Karpas-422 (cell line): ENCODE measurements around the gene TCEA2. TPM values are rescaled to one million over a fixed set of nuclear protein-coding genes. Genes with fewer than 3 reads are reported as not detected.
A peak's percentile ranks its signal among the peaks of the same experiment; 100 is the strongest.

Experiments
- DNase-seq: peaks from one replicate; pipeline ENCODE4 v3.0.0-alpha.2; 2015
- H2AFZ ChIP-seq: fragments of 200-600 bp; sonication (generic); 2 replicates; pipeline ENCODE4 v1.6.1; 2014; ENCODE audit warnings: antibody characterized with exemption, low read length, mixed read lengths
- H3K27ac ChIP-seq: fragments of 200-600 bp; sonication (generic); 2 replicates; pipeline ENCODE4 v1.5.1; 2014; ENCODE audit warnings: mild to moderate bottlenecking, low read length, moderate library complexity
- H3K27me3 ChIP-seq: fragments of 200-600 bp; sonication (generic); 2 replicates; pipeline ENCODE4 v1.6.1; 2014; ENCODE audit warnings: low read length, mixed read lengths
- H3K36me3 ChIP-seq: fragments of 200-600 bp; sonication (generic); 2 replicates; pipeline ENCODE4 v1.6.1; 2014; ENCODE audit warnings: low read length, mixed read lengths; ENCODE audit not compliant: insufficient read depth
- H3K4me1 ChIP-seq: fragments of 200-600 bp; sonication (generic); 2 replicates; pipeline ENCODE4 v1.6.1; 2014; ENCODE audit warnings: mild to moderate bottlenecking, low read length, mixed read lengths
- H3K4me2 ChIP-seq: fragments of 200-600 bp; sonication (generic); 2 replicates; pipeline ENCODE4 v1.6.1; 2014; ENCODE audit warnings: low read length, low read depth, mild to moderate bottlenecking; ENCODE audit not compliant: poor library complexity, severe bottlenecking
- H3K4me3 ChIP-seq: fragments of 200-600 bp; sonication (generic); 2 replicates; pipeline ENCODE4 v1.5.1; 2014; ENCODE audit warnings: mild to moderate bottlenecking, antibody characterized with exemption, low read length, mixed read lengths
- H3K79me2 ChIP-seq: fragments of 200-600 bp; sonication (generic); 2 replicates; pipeline ENCODE4 v1.6.1; 2014; ENCODE audit warnings: mild to moderate bottlenecking, low read length, mixed read lengths
- H3K9ac ChIP-seq: fragments of 200-600 bp; sonication (generic); 2 replicates; pipeline ENCODE4 v1.6.0; 2014; ENCODE audit warnings: low read length
- H3K9me2 ChIP-seq: fragments of 200-600 bp; sonication (generic), shearing (Covaris generic); replicated peaks from 2 replicates; pipeline ENCODE4 v1.6.0; 2014; ENCODE audit warnings: mild to moderate bottlenecking, low read length, moderate library complexity; ENCODE audit not compliant: insufficient read depth
- H3K9me3 ChIP-seq: fragments of 300-700, 200-600 bp; sonication (generic); 2 replicates; pipeline ENCODE4 v1.6.1; 2014; ENCODE audit warnings: low read length, mixed read lengths
- H4K20me1 ChIP-seq: fragments of 200-600 bp; sonication (generic); 2 replicates; pipeline ENCODE4 v1.6.1; 2014; ENCODE audit warnings: mild to moderate bottlenecking, antibody characterized with exemption, low read length, low read depth; ENCODE audit not compliant: insufficient read depth
- total RNA-seq: library from RNA; depleted of rRNA; stranded (reverse); fragments of >200 nt; shearing (Covaris generic); gene quantifications from 2 replicates; pipeline ENCODE4 v1.2.3, GENCODE V29; 2014; ENCODE audit warnings: low replicate concordance

Gene TCEA2
- total RNA-seq, 1 experiment from 2014 or later = 124 TPM

- H3K9me2 ChIP-seq = no peaks in the 10 kb centered on the region
- no peak overlapping the region for H3K4me3 ChIP-seq
- H3K36me3 ChIP-seq = peaks cover 15% of the 10 kb centered on the region; the same call in 1 of the 2 replicates
- H3K4me2 ChIP-seq = no peak overlapping the region
- peak; percentile 76 for DNase-seq
- H3K9me3 ChIP-seq = no peaks in the 10 kb centered on the region
- peaks cover 3% of the 10 kb centered on the region; the same call in 1 of the 2 replicates for H4K20me1 ChIP-seq
- peak overlapping the region; percentile 47 for H3K9ac ChIP-seq
- peak overlapping the region; percentile 100 for H3K27ac ChIP-seq
- H3K27me3 ChIP-seq = no peaks in the 10 kb centered on the region
- H3K79me2 ChIP-seq = peaks cover 3% of the 10 kb centered on the region; the same call in 1 of the 2 replicates
- peaks cover 100% of the 10 kb centered on the region for H3K4me1 ChIP-seq
- no peak overlapping the region for H2AFZ ChIP-seq
Observed at GRCh38 chr20:64069614-64070243, 6.7 kb downstream of the TCEA2 start.

GRCh38 chr20:64070244-64070993, 7.4 kb downstream of the TCEA2 start:
- no peak for DNase-seq
- H3K4me3 ChIP-seq = no peak overlapping the region
- no peak overlapping the region for H2AFZ ChIP-seq
- peaks cover 3% of the 10 kb centered on the region; the same call in 1 of the 2 replicates for H4K20me1 ChIP-seq
- H3K9me2 ChIP-seq = no peaks in the 10 kb centered on the region
- peaks cover 15% of the 10 kb centered on the region; the same call in 1 of the 2 replicates for H3K36me3 ChIP-seq
- no peaks in the 10 kb centered on the region for H3K27me3 ChIP-seq
- peaks cover 100% of the 10 kb centered on the region for H3K4me1 ChIP-seq
- H3K27ac ChIP-seq = peak overlapping the region; percentile 100
- H3K79me2 ChIP-seq = peaks cover 3% of the 10 kb centered on the region; the same call in 1 of the 2 replicates
- peak overlapping the region; percentile 96 for H3K9ac ChIP-seq
- no peaks in the 10 kb centered on the region for H3K9me3 ChIP-seq
- peak overlapping the region; percentile 10 for H3K4me2 ChIP-seq

DNA sequence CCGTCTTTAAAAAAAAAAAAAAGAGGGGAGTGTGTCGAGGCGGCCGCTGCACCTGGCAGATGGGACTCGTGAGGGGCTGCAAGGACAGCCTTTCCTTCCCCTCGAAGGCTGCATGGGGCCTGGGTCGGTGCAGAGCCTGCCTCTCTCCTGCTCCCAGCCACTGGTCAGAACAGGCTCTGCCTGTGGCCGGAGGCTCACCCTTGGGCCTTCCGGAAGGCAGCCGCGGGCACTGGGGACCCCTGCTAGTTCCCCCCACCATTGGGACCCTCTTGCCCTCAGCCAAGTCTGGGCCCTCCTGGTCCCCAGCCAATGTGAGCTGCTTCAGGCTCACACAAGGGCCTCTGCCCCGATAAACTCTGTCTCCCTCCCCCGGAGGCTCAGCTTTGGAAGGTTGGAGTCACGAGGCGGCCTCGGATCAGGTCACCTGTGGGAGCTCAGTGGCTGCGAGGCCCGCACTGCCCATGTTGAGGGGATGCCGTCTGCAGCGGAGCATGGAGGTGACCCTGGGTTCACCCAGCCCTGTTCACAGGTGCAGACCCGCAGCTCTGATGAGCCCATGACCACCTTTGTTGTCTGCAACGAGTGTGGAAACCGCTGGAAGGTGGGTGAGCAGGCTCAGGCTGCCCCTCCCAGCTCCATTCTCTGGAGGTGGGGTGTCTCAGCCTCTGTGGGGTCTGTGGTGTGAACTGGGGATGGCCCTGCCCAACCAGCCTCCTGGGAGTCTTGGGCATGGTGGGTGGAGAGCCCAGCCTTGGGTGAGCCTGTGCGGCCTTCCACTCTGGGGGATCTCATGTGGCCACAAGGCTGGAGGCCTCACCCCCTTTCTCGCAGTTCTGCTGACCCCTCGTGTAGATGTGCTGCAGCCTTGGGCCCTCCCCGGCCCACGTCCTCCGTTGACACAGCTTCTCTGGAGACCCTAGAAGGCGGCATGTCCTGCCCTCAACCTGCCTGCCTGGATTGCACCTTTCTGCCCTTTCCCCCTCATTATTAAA, 8.6 kb downstream of the TCEA2 start:
- H3K4me1 ChIP-seq = peaks cover 100% of the 10 kb centered on the region
- peaks cover 3% of the 10 kb centered on the region; the same call in 1 of the 2 replicates for H4K20me1 ChIP-seq
- H3K79me2 ChIP-seq = peaks cover 7% of the 10 kb centered on the region
- no peaks in the 10 kb centered on the region for H3K9me2 ChIP-seq
- H3K4me3 ChIP-seq = peak overlapping the region; percentile 18; the same call in 1 of the 2 replicates
- no peaks in the 10 kb centered on the region for H3K9me3 ChIP-seq
- peak overlapping the region; percentile 100 for H3K27ac ChIP-seq
- DNase-seq = peak; percentile 86
- peaks cover 22% of the 10 kb centered on the region for H3K36me3 ChIP-seq
- no peak overlapping the region for H2AFZ ChIP-seq
- no peaks in the 10 kb centered on the region for H3K27me3 ChIP-seq
- peak overlapping the region; percentile 61 for H3K4me2 ChIP-seq
- peak overlapping the region; percentile 96 for H3K9ac ChIP-seq

DNA sequence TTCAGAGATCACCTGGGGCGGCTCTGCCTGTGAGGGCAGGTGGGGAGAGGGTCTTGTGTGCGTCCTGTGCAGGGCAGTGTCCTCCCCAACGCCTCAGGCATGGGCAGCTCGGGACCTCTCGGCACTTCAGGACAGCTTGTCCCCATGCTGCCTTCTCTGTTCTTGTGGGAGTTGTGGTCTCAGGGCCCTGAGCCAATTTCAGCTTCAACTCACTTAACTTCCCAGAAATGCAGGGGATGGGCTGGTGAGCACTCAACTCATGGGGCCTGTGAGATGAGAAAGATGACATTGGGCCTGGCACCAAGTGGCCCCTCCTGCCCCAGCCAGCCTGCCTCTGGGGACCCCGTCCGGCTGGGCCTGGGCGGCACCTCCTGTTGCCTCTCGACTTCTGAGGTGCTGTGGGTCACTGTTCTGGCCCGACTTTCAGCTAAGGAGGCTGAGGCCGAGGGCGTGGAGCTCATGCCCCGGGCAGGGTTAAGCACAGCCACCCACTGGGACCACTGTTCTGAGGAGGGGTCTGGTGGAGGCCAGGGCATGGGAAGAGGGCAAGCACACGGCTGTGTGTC, 9.6 kb downstream of the TCEA2 start:
- DNase-seq = no peak
- peaks cover 3% of the 10 kb centered on the region; the same call in 1 of the 2 replicates for H4K20me1 ChIP-seq
- no peaks in the 10 kb centered on the region for H3K9me3 ChIP-seq
- no peaks in the 10 kb centered on the region for H3K9me2 ChIP-seq
- peaks cover 100% of the 10 kb centered on the region for H3K4me1 ChIP-seq
- H3K9ac ChIP-seq = peak overlapping the region; percentile 96
- H3K27me3 ChIP-seq = no peaks in the 10 kb centered on the region
- peak overlapping the region; percentile 18; the same call in 1 of the 2 replicates for H3K4me3 ChIP-seq
- peaks cover 22% of the 10 kb centered on the region for H3K36me3 ChIP-seq
- peak overlapping the region; percentile 61 for H3K4me2 ChIP-seq
- peak overlapping the region; percentile 100 for H3K27ac ChIP-seq
- no peak overlapping the region for H2AFZ ChIP-seq
- H3K79me2 ChIP-seq = peaks cover 10% of the 10 kb centered on the region

- H2AFZ ChIP-seq = no peak overlapping the region
- H3K27ac ChIP-seq = peak overlapping the region; percentile 100
- peaks cover 94% of the 10 kb centered on the region for H3K4me1 ChIP-seq
- H3K9me3 ChIP-seq = no peaks in the 10 kb centered on the region
- H3K36me3 ChIP-seq = peaks cover 22% of the 10 kb centered on the region
- H3K9me2 ChIP-seq = no peaks in the 10 kb centered on the region
- H3K4me3 ChIP-seq = no peak overlapping the region
- H3K9ac ChIP-seq = peak overlapping the region; percentile 96
- no peaks in the 10 kb centered on the region for H3K27me3 ChIP-seq
- no peak for DNase-seq
- peaks cover 3% of the 10 kb centered on the region; the same call in 1 of the 2 replicates for H4K20me1 ChIP-seq
- H3K4me2 ChIP-seq = peak overlapping the region; percentile 61
- H3K79me2 ChIP-seq = peaks cover 10% of the 10 kb centered on the region
Observed at GRCh38 chr20:64073476-64074183, 10.6 kb downstream of the TCEA2 start.

- Histone ChIP-seq H3K4me1 (peaks cover 88% of the 10 kb centered on the region), H3K4me3 (no peak overlapping the region), H3K79me2 (peaks cover 10% of the 10 kb centered on the region), H4K20me1 (peaks cover under 1% of the 10 kb centered on the region; the same call in 1 of the 2 replicates), H3K27ac (peak overlapping the region; percentile 100), H3K9me2 (no peaks in the 10 kb centered on the region), H3K9me3 (no peaks in the 10 kb centered on the region), H3K9ac (peak overlapping the region; percentile 96), H2AFZ (no peak overlapping the region), H3K36me3 (peaks cover 22% of the 10 kb centered on the region), H3K27me3 (no peaks in the 10 kb centered on the region), H3K4me2 (peak overlapping the region; percentile 61)
- DNase-seq = no peak
Observed at GRCh38 chr20:64074184-64074789, 11.3 kb downstream of the TCEA2 start.

DNA sequence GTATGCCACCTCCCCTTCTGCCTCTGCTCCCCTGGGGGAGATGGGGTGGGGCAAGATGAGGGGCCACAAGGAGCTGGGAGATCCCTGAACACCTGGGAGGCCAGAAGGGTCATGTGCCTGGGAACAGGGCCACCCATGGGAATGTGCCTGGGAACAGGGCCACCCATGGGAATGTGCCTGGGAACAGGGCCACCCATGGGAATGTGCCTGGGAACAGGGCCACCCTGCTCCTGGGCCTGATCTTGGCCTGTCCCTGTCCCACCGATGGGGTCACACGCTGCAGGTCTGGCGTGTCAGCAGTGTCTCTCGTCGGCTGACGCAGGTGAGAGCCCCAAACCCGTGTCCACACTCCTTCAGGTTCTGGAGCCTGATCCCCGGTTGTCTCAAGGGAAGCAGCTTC, 12.0 kb downstream of the TCEA2 start:
- H3K4me1 ChIP-seq = peaks cover 81% of the 10 kb centered on the region
- H4K20me1 ChIP-seq = no peaks in the 10 kb centered on the region; the same call in 1 of the 2 replicates
- H3K4me3 ChIP-seq = no peak overlapping the region
- peak overlapping the region; percentile 93 for H3K4me2 ChIP-seq
- H3K79me2 ChIP-seq = peaks cover 10% of the 10 kb centered on the region
- peaks cover 22% of the 10 kb centered on the region for H3K36me3 ChIP-seq
- no peaks in the 10 kb centered on the region for H3K27me3 ChIP-seq
- peak overlapping the region; percentile 100 for H3K27ac ChIP-seq
- H3K9ac ChIP-seq = peak overlapping the region; percentile 96
- H3K9me2 ChIP-seq = no peaks in the 10 kb centered on the region
- H3K9me3 ChIP-seq = no peaks in the 10 kb centered on the region
- DNase-seq = no peak
- H2AFZ ChIP-seq = no peak overlapping the region
